Measurements from ENCODE around the gene FNBP1. TPM values are rescaled to one million over a fixed set of nuclear protein-coding genes. Genes with fewer than 3 reads are reported as not detected.

The FNBP1 gene
- total and polyA plus RNA-seq, 2 experiments from 2014 or later, result 19.5 to 21.0 TPM

DNA sequence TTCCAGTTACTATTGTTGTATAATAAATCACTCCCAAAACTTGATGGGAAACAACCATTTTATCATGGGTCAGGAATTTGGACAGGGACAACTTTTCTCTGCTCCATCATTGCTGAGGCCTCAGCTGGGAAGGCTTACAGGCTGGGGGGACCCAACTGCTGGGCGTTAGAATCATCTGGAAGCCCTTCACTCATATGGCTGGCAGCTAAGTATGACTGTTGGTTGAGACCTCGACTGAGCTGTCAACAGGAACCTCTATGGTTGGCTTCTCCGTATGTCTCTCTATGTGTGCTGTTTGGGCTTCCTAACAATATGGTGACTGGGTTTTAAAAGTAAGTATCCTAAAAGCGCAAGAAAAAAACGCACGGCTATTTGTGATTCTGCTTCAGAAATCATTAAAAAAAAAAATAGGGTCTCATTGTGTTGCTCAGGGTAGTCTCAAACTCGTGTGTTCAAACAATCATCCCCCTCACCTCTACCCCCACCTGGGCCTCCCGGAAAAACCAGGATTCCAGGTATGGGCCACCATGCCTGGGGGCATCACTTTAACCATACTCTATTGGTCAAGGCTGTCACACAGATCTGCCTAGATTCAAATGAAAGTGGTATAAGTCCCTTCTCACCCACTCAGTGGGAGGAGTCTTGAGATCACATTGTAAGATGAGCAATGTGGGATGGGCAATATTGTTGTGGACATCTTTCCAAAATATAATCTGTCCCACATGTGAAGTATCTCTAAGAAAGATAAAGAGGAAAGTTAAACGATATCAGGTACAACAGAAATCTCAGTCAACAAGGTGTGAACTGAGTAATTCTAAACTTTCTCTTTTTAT, 15.2 kb downstream of the FNBP1 start:
- Histone ChIP-seq H3K4me2 (peak overlapping the region; percentile 10), H3K27ac (peak overlapping the region; percentile 15), H3K79me2 (peaks cover 95% of the 10 kb centered on the region), H2AFZ (no peak overlapping the region), H3K4me1 (ENCODE audit: insufficient read depth) (peaks cover 16% of the 10 kb centered on the region), H3K27me3 (no peaks in the 10 kb centered on the region), H3K4me3 (no peak overlapping the region), H4K20me1 (ENCODE audit: insufficient read depth, poor library complexity, severe bottlenecking) (peaks cover 4% of the 10 kb centered on the region), H3K9me3 (ENCODE audit: low read depth) (no peaks in the 10 kb centered on the region), H3K9me2 (replicated peaks; ENCODE audit: insufficient read depth) (no peaks in the 10 kb centered on the region), H3K36me3 (replicated peaks; ENCODE audit: insufficient read depth, low read depth) (no peaks in the 10 kb centered on the region)
- WGBS (ENCODE audit: low lambda C conversion rate, missing lambda C conversion rate), result 85% methylated on average over 9 of the region's 9 CpGs
- DNase-seq (ENCODE audit: low spot score), result no peak
- TF ChIP-seq EZH2 (IDR thresholded peaks at IDR 0.05; ENCODE audit: borderline replicate concordance) (no peak), EZH2phosphoT487 (IDR thresholded peaks at IDR 0.05; ENCODE audit: low read depth, severe bottlenecking, unreplicated experiment) (no peak)
- TF ChIP-seq, protein P1, sequence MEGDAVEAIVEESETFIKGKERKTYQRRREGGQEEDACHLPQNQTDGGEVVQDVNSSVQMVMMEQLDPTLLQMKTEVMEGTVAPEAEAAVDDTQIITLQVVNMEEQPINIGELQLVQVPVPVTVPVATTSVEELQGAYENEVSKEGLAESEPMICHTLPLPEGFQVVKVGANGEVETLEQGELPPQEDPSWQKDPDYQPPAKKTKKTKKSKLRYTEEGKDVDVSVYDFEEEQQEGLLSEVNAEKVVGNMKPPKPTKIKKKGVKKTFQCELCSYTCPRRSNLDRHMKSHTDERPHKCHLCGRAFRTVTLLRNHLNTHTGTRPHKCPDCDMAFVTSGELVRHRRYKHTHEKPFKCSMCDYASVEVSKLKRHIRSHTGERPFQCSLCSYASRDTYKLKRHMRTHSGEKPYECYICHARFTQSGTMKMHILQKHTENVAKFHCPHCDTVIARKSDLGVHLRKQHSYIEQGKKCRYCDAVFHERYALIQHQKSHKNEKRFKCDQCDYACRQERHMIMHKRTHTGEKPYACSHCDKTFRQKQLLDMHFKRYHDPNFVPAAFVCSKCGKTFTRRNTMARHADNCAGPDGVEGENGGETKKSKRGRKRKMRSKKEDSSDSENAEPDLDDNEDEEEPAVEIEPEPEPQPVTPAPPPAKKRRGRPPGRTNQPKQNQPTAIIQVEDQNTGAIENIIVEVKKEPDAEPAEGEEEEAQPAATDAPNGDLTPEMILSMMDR (IDR thresholded peaks at IDR 0.05; ENCODE audit: poor library complexity), result no peak

DNA sequence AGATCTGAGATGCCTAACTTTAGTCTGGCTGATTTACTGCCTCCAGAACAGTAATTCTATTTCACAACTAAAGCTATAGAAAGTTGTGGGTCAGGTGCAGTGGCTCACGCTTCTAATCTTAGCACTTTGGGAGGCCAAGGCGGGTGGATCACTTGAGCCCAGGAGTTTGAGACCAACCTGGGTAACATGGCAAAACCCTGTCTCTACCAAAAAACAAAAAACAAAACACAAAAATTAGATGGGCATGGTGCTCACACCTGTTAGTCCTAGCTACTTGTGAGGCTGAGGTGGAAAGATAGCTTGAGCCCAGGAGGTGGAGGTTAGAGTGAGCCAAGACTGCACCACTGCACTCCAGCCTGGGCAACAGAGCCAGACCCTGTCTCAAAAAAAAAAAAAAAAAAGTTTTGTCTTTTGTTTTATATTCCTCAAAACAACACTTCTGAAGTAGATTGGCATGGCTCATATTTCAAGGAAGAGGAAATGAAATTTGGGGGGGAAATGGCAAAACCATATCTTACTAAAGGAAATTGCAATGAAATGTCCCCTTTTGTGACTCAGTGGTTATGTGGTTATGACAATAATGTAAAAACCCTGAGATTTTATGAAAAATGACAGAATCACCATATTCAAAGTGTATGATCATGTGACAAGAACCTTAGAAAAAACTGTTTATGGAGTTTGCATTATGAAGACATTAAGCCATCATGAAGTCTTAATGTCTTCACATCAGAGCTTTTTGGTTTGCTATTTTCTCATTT, 16.2 kb downstream of the FNBP1 start:
- Histone ChIP-seq H3K4me2 (no peak overlapping the region), H3K4me1 (ENCODE audit: insufficient read depth) (peaks cover 16% of the 10 kb centered on the region), H3K4me3 (no peak overlapping the region), H3K36me3 (replicated peaks; ENCODE audit: insufficient read depth, low read depth) (no peaks in the 10 kb centered on the region), H4K20me1 (ENCODE audit: insufficient read depth, poor library complexity, severe bottlenecking) (peaks cover 4% of the 10 kb centered on the region), H3K79me2 (peaks cover 95% of the 10 kb centered on the region), H3K27me3 (no peaks in the 10 kb centered on the region), H3K9me2 (replicated peaks; ENCODE audit: insufficient read depth) (no peaks in the 10 kb centered on the region), H3K27ac (no peak overlapping the region), H2AFZ (no peak overlapping the region), H3K9me3 (ENCODE audit: low read depth) (no peaks in the 10 kb centered on the region)
- DNase-seq (ENCODE audit: low spot score), result no peak
- WGBS (ENCODE audit: low lambda C conversion rate, missing lambda C conversion rate), result 91% methylated on average over 2 of the region's 2 CpGs
- TF ChIP-seq, protein P1 (IDR thresholded peaks at IDR 0.05; ENCODE audit: poor library complexity), result no peak
- TF ChIP-seq EZH2 (IDR thresholded peaks at IDR 0.05; ENCODE audit: borderline replicate concordance) (no peak), EZH2phosphoT487 (IDR thresholded peaks at IDR 0.05; ENCODE audit: low read depth, severe bottlenecking, unreplicated experiment) (no peak)

DNA sequence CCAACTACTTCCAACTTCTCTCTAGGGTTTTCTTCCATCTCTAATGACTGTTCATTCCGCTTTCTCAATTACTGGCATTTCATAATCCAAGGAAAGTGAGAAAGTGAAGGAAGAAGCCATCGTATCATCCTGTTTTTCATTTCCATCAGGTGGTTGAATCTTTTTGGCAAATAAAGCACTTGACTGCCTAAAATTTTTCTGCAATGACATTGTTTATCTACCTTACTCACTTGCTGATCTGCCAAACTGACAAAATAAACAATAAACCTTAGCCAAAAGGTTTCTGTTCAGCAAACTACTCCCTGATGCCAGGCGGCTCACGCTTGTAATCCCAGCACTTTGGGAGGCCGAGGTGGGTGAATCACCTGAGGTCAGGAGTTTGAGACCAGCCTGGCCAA, 18.4 kb downstream of the FNBP1 start:
- no peaks in the 10 kb centered on the region for H3K9me2 ChIP-seq (replicated peaks; ENCODE audit: insufficient read depth)
- H3K36me3 ChIP-seq (replicated peaks; ENCODE audit: insufficient read depth, low read depth), result no peaks in the 10 kb centered on the region
- no peaks in the 10 kb centered on the region for H4K20me1 ChIP-seq (ENCODE audit: insufficient read depth, poor library complexity, severe bottlenecking)
- no peaks in the 10 kb centered on the region for H3K9me3 ChIP-seq (ENCODE audit: low read depth)
- peaks cover 92% of the 10 kb centered on the region for H3K79me2 ChIP-seq
- peaks cover 16% of the 10 kb centered on the region for H3K4me1 ChIP-seq (ENCODE audit: insufficient read depth)
- no peaks in the 10 kb centered on the region for H3K27me3 ChIP-seq
- no peak overlapping the region for H3K4me3 ChIP-seq
- H3K4me2 ChIP-seq, result no peak overlapping the region
- no peak overlapping the region for H2AFZ ChIP-seq
- DNase-seq (ENCODE audit: low spot score), result no peak
- WGBS (ENCODE audit: low lambda C conversion rate, missing lambda C conversion rate), result 88% methylated on average over 5 of the region's 5 CpGs
- no peak overlapping the region for H3K27ac ChIP-seq
- TF ChIP-seq, protein P1 (IDR thresholded peaks at IDR 0.05; ENCODE audit: poor library complexity), result no peak
- TF ChIP-seq EZH2 (IDR thresholded peaks at IDR 0.05; ENCODE audit: borderline replicate concordance) (no peak), EZH2phosphoT487 (IDR thresholded peaks at IDR 0.05; ENCODE audit: low read depth, severe bottlenecking, unreplicated experiment) (no peak)

All from hepatocyte (in vitro differentiated cells).